Astrocyte (in vitro differentiated cells and primary cell): Measurements from ENCODE around the gene PLPP1.

Experiments used
- EZH2 ChIP-seq: IDR thresholded peaks from 2 replicates; pipeline ENCODE4 v1.6.1; 2012; ENCODE audit warnings: mild to moderate bottlenecking, low read length, inconsistent platforms; ENCODE audit not compliant: insufficient read depth
- TF ChIP-seq, protein P1 (sequence below): IDR thresholded peaks from 2 replicates; pipeline ENCODE4 v1.5.1; 2011; ENCODE audit warnings: low read depth, mild to moderate bottlenecking, inconsistent platforms, low read length, moderate library complexity; ENCODE audit not compliant: insufficient read depth

DNA sequence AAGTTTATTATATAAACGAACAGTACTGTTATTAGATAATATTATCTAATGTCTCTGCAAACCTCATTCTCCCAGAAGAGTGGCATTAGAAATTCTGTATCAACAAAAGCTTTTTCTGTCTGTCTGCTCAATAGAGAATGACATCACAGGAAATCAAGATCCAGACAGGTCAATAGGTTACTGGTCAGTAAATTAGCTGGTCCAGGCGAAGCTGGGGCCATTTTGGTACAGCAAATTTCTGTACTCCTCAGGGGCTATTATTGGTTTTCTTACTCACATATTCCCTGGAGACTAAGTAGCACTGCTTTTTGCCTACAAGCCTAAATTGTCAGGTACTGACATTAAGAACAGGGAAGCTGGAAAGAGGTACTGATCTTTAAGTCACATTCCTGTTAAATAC lies 80.5 kb downstream of the PLPP1 start:
- TF ChIP-seq, protein P1, sequence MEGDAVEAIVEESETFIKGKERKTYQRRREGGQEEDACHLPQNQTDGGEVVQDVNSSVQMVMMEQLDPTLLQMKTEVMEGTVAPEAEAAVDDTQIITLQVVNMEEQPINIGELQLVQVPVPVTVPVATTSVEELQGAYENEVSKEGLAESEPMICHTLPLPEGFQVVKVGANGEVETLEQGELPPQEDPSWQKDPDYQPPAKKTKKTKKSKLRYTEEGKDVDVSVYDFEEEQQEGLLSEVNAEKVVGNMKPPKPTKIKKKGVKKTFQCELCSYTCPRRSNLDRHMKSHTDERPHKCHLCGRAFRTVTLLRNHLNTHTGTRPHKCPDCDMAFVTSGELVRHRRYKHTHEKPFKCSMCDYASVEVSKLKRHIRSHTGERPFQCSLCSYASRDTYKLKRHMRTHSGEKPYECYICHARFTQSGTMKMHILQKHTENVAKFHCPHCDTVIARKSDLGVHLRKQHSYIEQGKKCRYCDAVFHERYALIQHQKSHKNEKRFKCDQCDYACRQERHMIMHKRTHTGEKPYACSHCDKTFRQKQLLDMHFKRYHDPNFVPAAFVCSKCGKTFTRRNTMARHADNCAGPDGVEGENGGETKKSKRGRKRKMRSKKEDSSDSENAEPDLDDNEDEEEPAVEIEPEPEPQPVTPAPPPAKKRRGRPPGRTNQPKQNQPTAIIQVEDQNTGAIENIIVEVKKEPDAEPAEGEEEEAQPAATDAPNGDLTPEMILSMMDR: no peak
- no peak for TF ChIP-seq EZH2
